Activated B cell treated with CpG ODN at 0.5 μM for 24 hours (primary cell): ENCODE measurements around the gene ENKD1. TPM values are rescaled to one million over a fixed set of nuclear protein-coding genes. Genes with fewer than 3 reads are reported as not detected.

ENCODE experiments used
- ATAC-seq: fragments of 200-7000 bp; cut with Tn5 transposase; one replicate; pipeline ENCODE4 v1.10.0; 2021; ENCODE audit warnings: low read depth, mild to moderate bottlenecking, moderate library complexity
- CTCF ChIA-PET: fragments of 350-600 bp; sonication (Branson Sonifier 250); formaldehyde crosslinking; loops from one replicate; lab custom pipeline; 2021; ENCODE audit warnings: antibody characterized with exemption; lab: Charles Lee
- POLR2A ChIA-PET: fragments of 350-600 bp; sonication (Branson Sonifier 250); formaldehyde crosslinking; loops from one replicate; lab custom pipeline; 2021; ENCODE audit warnings: antibody characterized with exemption; lab: Charles Lee
- DNase-seq: peaks from one replicate; pipeline ENCODE4 v3.0.0; 2022
- H3K27ac Mint-ChIP-seq: one replicate; pipeline ENCODE4 v1.8.0; 2020; ENCODE audit warnings: mixed read lengths
- H3K27me3 Mint-ChIP-seq: one replicate; pipeline ENCODE4 v1.8.0; 2021; ENCODE audit warnings: mixed read lengths
- H3K36me3 Mint-ChIP-seq: one replicate; pipeline ENCODE4 v1.8.0; 2021; ENCODE audit warnings: low read depth, mixed read lengths
- H3K4me1 Mint-ChIP-seq: one replicate; pipeline ENCODE4 v1.8.0; 2021; ENCODE audit warnings: mixed read lengths
- H3K4me3 Mint-ChIP-seq: one replicate; pipeline ENCODE4 v1.8.0; 2020; ENCODE audit warnings: mild to moderate bottlenecking, mixed read lengths
- H3K9me3 Mint-ChIP-seq: one replicate; pipeline ENCODE4 v1.8.0; 2020; ENCODE audit warnings: mixed read lengths
- CTCF ChIP-seq: fragments of 200-600 bp; IDR thresholded peaks from one replicate; pipeline ENCODE4 v1.8.0; 2022; ENCODE audit warnings: antibody characterized with exemption, mild to moderate bottlenecking
- intact Hi-C: fragments of 100-400 bp; cut with micrococcal nuclease; formaldehyde crosslinking; loops from one replicate; pipeline ENCODE4 v1.15.1; 2024
- total RNA-seq: library from RNA; stranded (reverse); gene quantifications from 2 replicates; pipeline ENCODE4 v1.2.3, GENCODE V29; 2022

The ENKD1 gene
- total RNA-seq, 1 donor from 2014 or later, result 8.9 TPM

- Mint-ChIP-seq H3K27ac (peak overlapping the region; percentile 55), H3K27me3 (no peaks in the 10 kb centered on the region), H3K9me3 (no peaks in the 10 kb centered on the region), H3K36me3 (peaks cover 62% of the 10 kb centered on the region), H3K4me3 (no peak overlapping the region), H3K4me1 (peaks cover 18% of the 10 kb centered on the region)
- POLR2A ChIA-PET, result no interaction called here
- no peak for TF ChIP-seq CTCF
- DNase-seq, result no peak
- CTCF ChIA-PET, result no interaction called here
- ATAC-seq, result no peak
- intact Hi-C loops, result no loop called here
Observed at GRCh38 chr16:67655363-67655762, 11.2 kb downstream of the ENKD1 start.

- H3K4me3 Mint-ChIP-seq, result no peak overlapping the region
- no peaks in the 10 kb centered on the region for H3K9me3 Mint-ChIP-seq
- intact Hi-C loops, result no loop called here
- H3K36me3 Mint-ChIP-seq, result peaks cover 69% of the 10 kb centered on the region
- H3K27ac Mint-ChIP-seq, result no peak overlapping the region
- CTCF ChIA-PET, result no interaction called here
- POLR2A ChIA-PET, result interaction anchor here (0.6 kb wide), 1 partner anchor 32 kb away, joined by 4 read pairs; no protein-coding TSS in a partner anchor
- peaks cover 15% of the 10 kb centered on the region for H3K4me1 Mint-ChIP-seq
- TF ChIP-seq CTCF, result no peak
- no peak for DNase-seq
- ATAC-seq, result no peak
- no peaks in the 10 kb centered on the region for H3K27me3 Mint-ChIP-seq
Observed at GRCh38 chr16:67654403-67654911, 12.1 kb downstream of the ENKD1 start.

DNA sequence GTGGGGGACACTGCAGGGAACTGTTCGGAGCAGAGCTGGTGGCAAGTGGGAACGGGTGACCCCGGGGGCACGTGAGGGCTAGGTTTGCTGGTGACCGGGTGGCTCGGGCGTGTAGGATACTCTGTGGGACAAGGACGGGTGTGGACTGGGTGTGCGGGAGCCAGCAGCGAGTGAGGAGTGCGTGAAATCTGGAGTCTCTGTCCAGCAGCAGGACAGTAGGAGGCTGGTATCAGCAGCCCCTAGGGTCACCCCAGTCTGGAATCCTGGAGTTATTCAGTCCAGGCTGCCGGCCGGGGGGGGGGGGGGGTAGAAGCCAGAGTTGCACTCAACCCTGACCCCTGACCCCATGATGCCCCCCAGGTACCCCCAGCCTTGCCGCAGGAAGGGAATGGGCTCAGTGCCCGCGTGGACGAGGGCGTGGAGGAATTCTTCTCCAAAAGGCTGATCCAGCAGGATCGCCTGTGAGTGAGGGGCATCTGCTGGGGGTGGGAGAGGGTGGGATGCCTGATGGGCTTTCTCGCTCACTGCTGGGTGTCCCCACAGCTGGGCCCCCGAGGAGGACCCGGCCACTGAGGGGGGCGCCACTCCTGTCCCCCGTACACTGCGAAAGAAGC, 12.7 kb downstream of the ENKD1 start:
- no peak for TF ChIP-seq CTCF
- intact Hi-C loops, result no loop called here
- Mint-ChIP-seq H3K36me3 (peaks cover 74% of the 10 kb centered on the region), H3K27ac (no peak overlapping the region), H3K4me3 (no peak overlapping the region), H3K27me3 (no peaks in the 10 kb centered on the region), H3K4me1 (peaks cover 11% of the 10 kb centered on the region), H3K9me3 (no peaks in the 10 kb centered on the region)
- ChIA-PET POLR2A (interaction anchor here (0.6 kb wide), 1 partner anchor 32 kb away, joined by 4 read pairs; no protein-coding TSS in a partner anchor), CTCF (no interaction called here)
- DNase-seq, result no peak
- no peak for ATAC-seq

DNA sequence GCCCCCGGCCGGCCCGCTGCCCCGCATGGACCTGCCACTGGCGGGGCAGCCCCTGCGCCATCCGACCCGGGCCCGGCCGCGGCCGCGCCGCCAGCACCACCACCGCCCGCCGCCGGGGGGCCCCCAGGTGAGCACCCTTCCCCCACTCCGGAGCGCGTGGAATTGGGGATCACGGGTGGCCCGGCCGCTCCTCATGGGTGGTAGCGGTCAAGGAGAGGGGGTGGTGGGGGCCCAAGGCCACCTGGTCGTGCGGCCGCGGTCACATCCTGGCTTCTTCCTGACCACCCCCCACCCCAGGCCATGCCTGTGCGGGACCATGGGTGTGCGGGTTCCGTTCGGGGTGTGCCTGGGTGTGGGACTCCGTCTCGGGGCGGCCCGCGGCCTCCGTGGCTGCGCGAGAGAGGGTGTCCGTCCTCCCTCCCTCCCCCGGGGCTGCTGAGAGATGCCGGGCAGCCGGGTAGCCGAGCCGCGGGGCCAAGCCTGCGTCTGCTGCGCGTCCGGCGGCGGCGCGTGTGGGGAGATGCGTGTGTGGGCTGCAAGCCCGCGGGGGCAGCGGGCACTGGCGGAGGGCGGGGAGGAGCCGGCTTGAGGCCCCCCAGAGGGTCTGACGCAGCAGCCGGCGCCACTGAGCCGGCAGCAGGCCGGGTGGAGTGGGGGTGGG, 13.3 kb downstream of the ENKD1 start:
- CTCF ChIA-PET, result interaction anchor here (1.4 kb wide), 1 partner anchor 106 kb away, joined by 5 read pairs; no protein-coding TSS in a partner anchor
- DNase-seq, result no peak
- Mint-ChIP-seq H3K4me3 (no peak overlapping the region), H3K9me3 (no peaks in the 10 kb centered on the region), H3K4me1 (peaks cover 7% of the 10 kb centered on the region), H3K36me3 (peaks cover 79% of the 10 kb centered on the region), H3K27me3 (no peaks in the 10 kb centered on the region), H3K27ac (no peak overlapping the region)
- ATAC-seq, result no peak
- intact Hi-C loops, result no loop called here
- POLR2A ChIA-PET, result no interaction called here
- TF ChIP-seq CTCF, result no peak

DNA sequence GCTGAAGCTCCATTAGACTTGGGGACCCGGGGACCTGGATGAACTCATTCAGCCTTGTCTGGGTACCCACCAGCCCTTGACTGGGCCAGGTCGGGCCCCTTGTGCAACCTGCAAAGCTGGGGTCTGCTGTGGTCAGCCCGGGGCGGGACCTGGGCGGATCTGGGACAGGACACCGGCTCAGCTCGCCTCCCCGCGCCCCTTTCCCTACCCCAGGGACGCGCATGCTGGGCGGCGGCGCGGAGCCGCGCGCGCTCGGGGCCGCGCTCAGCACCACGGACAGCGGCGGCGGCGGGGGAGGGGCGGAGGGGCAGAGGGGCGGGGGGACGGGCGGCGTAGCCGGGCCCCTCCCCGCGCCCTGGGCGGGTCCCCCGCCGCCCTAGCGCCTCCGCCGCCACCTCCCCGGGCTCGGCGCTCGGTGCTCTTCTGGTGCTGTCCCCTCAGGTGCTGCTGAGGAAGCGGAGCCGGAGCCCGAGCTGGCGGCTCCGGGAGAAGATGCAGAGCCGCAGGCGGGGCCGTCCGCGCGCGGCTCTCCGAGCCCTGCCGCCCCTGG, 13.9 kb downstream of the ENKD1 start:
- no peaks in the 10 kb centered on the region for H3K9me3 Mint-ChIP-seq
- no peak for TF ChIP-seq CTCF
- CTCF ChIA-PET, result interaction anchor here (1.4 kb wide), 1 partner anchor 106 kb away, joined by 5 read pairs; no protein-coding TSS in a partner anchor
- no peaks in the 10 kb centered on the region for H3K27me3 Mint-ChIP-seq
- intact Hi-C loops, result no loop called here
- H3K36me3 Mint-ChIP-seq, result peaks cover 74% of the 10 kb centered on the region
- POLR2A ChIA-PET, result no interaction called here
- ATAC-seq, result peak; percentile 43
- H3K27ac Mint-ChIP-seq, result no peak overlapping the region
- H3K4me3 Mint-ChIP-seq, result no peak overlapping the region
- DNase-seq, result no peak
- peaks cover 7% of the 10 kb centered on the region for H3K4me1 Mint-ChIP-seq
